ENCODE data around the gene CCL26. TPM values are rescaled to one million over a fixed set of nuclear protein-coding genes. Genes with fewer than 3 reads are reported as not detected.
"Not testable (repeated sequence)": the region's sequence is repeated elsewhere in the genome, so short reads cannot be mapped to it uniquely, and the experiment has no call there.

Gene CCL26
- total RNA-seq, 1 donor from 2014 or later: not detected

DNA sequence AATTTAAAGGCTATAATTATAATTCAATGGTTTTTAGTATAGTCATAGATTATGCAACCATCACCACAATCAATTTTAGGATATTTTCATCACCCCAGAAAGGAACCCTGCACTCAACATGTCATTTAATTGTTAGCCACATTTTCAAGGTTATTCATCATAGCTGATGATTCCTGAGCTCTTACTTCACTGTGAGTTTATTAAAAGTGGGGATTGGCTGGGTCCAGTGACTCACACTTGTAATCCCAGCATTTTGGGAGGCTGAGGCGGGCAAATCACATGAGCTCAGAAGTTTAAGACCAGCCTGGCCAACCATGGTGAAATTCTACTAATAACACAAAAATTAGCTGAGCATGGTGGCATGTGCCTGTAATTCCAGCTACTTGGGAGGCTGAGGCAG is 787 bp downstream of the CCL26 start:
- TF ChIP-seq, protein P1, sequence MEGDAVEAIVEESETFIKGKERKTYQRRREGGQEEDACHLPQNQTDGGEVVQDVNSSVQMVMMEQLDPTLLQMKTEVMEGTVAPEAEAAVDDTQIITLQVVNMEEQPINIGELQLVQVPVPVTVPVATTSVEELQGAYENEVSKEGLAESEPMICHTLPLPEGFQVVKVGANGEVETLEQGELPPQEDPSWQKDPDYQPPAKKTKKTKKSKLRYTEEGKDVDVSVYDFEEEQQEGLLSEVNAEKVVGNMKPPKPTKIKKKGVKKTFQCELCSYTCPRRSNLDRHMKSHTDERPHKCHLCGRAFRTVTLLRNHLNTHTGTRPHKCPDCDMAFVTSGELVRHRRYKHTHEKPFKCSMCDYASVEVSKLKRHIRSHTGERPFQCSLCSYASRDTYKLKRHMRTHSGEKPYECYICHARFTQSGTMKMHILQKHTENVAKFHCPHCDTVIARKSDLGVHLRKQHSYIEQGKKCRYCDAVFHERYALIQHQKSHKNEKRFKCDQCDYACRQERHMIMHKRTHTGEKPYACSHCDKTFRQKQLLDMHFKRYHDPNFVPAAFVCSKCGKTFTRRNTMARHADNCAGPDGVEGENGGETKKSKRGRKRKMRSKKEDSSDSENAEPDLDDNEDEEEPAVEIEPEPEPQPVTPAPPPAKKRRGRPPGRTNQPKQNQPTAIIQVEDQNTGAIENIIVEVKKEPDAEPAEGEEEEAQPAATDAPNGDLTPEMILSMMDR (conservative IDR thresholded peaks at IDR 0.05): no peak
- no peaks in the 10 kb centered on the region for H3K4me1 Mint-ChIP-seq
- H3K4me3 Mint-ChIP-seq: no peak overlapping the region
- peaks cover 3% of the 10 kb centered on the region for H3K9me3 Mint-ChIP-seq
- H3K36me3 Mint-ChIP-seq (ENCODE audit: low read depth): no peaks in the 10 kb centered on the region
- no peak overlapping the region for H3K27ac Mint-ChIP-seq (ENCODE audit: unreplicated experiment)
- no peak for DNase-seq (ENCODE audit: low read depth, low spot score)
- no peaks in the 10 kb centered on the region for H3K27me3 Mint-ChIP-seq (ENCODE audit: low read depth)

DNA sequence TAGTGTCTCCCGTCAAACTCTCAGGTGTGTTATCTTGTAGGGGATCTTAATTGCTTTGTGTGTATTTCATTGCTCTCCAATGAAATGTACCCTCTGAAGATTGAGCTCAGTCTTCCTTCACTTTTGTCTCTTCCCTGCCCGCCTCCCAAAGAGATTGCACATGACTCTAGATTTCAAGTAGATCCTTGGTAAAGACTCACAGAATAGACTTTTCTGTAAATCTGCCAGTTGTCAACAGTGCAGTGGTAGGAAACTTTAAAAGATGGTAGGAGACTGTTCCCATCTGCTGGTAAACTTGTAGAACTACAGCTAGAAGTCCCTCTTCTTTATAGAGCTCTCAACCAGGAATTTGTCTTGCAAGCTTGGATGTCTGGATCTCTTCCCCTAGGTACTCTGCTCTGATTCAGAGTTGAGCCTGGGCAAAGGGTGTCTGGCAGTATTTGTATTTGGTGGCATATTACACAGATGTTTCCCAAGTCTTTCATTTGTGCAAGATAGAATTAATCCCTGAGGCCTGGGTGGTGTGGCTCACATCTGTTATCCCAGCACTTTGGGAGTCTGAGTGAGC is 9.6 kb downstream of the CCL26 start:
- DNase-seq (ENCODE audit: low read depth, low spot score): no peak

DNA sequence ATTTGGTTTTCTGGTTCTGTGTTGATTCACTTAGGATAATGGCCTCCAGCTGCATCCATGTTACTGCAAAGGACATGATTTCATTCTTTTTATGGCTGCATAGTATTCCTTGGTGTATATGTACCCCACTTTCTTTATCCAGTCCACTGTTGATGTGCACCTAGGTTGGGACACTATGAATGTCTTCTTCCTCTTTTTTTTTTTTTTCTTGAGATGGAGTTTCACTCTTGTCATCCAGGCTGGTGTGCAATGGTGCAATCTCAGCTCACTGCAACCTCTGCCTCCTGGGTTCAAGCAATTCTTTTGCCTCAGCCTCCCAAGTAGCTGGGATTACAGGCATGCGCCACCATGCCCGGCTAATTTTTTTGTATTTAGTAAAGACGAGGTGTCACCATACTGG is 10.2 kb downstream of the CCL26 start:
- H3K27ac Mint-ChIP-seq (ENCODE audit: unreplicated experiment); H3K27me3 Mint-ChIP-seq (ENCODE audit: low read depth); H3K4me1 Mint-ChIP-seq; H3K4me3 Mint-ChIP-seq; H3K36me3 Mint-ChIP-seq (ENCODE audit: low read depth); DNase-seq (ENCODE audit: low read depth, low spot score); H3K9me3 Mint-ChIP-seq: not testable (repeated sequence)

More for the DNA sequence above, 9.6 kb downstream of the CCL26 start:
- H3K27ac Mint-ChIP-seq (ENCODE audit: unreplicated experiment): no peak overlapping the region
- peaks cover 3% of the 10 kb centered on the region for H3K4me1 Mint-ChIP-seq
- no peaks in the 10 kb centered on the region for H3K36me3 Mint-ChIP-seq (ENCODE audit: low read depth)
- TF ChIP-seq, protein P1 (conservative IDR thresholded peaks at IDR 0.05): peak; percentile 80
- no peaks in the 10 kb centered on the region for H3K27me3 Mint-ChIP-seq (ENCODE audit: low read depth)
- H3K9me3 Mint-ChIP-seq: peaks cover 1% of the 10 kb centered on the region
- H3K4me3 Mint-ChIP-seq: no peak overlapping the region

DNA sequence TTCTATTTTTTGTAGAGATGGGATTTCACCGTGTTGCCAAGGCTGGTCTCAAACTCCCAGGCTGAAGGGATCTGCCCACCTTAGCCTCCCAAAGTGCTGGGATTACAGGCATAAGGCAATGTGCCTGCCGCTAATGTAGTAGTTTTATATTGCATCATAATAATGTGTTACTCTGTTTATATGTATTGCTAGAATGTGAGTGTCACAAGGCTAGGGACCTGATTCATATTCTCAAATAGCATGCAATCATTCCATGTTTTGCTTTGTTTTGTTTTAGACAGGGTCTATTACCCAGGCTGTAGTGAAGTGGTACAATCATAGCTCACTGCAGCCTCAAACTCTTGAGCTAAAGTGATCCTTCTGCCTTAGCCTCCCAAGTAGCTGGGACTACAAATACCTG is 13.5 kb downstream of the CCL26 start:
- H3K9me3 Mint-ChIP-seq: no peaks in the 10 kb centered on the region
- no peak overlapping the region for H3K4me3 Mint-ChIP-seq
- no peak for DNase-seq (ENCODE audit: low read depth, low spot score)
- no peak overlapping the region for H3K27ac Mint-ChIP-seq (ENCODE audit: unreplicated experiment)
- TF ChIP-seq, protein P1 (conservative IDR thresholded peaks at IDR 0.05): no peak
- peaks cover 6% of the 10 kb centered on the region for H3K4me1 Mint-ChIP-seq
- no peaks in the 10 kb centered on the region for H3K27me3 Mint-ChIP-seq (ENCODE audit: low read depth)
- H3K36me3 Mint-ChIP-seq (ENCODE audit: low read depth): no peaks in the 10 kb centered on the region

DNA sequence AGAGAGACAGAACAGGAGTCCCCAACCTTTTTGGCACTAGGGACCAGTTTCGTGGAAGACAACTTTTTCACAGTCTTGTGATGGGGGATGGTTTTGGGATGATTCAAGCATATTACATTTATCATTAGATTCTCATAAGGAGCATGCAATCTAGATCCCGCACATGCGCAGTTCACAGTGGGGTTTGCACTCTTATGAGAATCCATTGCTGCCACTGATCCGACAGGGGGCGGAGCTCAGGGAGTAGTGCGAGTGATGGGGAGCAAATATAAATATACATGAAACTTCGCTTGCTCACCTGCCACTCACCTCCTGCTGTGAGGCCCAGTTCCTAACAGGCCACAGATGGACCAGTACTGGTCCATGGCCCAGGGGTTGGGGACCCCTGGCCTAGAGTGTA is 14.2 kb downstream of the CCL26 start:
- TF ChIP-seq, protein P1 (conservative IDR thresholded peaks at IDR 0.05): no peak
- Mint-ChIP-seq H3K4me3 (no peak overlapping the region), H3K4me1 (peaks cover 9% of the 10 kb centered on the region), H3K36me3 (ENCODE audit: low read depth) (no peaks in the 10 kb centered on the region), H3K9me3 (no peaks in the 10 kb centered on the region), H3K27me3 (ENCODE audit: low read depth) (no peaks in the 10 kb centered on the region), H3K27ac (ENCODE audit: unreplicated experiment) (no peak overlapping the region)
- no peak for DNase-seq (ENCODE audit: low read depth, low spot score)

DNA sequence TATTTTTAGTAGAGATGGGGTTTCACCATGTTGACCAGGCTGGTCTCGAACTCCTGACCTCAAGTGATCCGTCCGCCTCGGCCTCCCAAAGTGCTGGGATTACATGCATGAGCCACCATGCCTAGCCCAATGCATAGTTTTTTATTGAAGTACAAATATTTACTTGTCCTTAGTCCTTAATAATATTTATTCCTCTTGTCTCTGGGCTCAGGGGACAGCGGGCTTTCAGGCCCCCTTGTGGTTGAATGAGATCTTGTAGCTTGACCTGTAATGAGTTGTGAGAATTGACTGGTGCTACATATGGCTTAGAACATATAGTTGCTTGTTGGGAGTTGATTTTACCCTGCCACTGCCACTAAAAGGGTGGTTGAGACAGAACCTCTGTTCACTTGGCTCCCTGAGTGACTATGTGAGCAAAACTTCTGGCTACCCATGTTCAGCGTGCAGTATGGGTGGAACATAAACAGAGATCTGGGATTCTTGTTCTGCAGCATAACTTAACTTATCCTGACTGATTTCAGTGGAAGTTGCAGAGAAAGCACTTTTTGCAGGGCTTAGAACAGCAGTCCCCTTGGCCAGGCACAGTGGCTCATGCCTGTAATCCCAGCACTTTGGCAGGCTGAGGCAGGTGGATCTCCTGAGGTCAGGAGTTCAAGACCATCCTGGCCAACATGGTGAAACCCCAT is 14.9 kb downstream of the CCL26 start:
- peak; percentile 8 for DNase-seq (ENCODE audit: low read depth, low spot score)
- Mint-ChIP-seq H3K4me3 (no peak overlapping the region), H3K27ac (ENCODE audit: unreplicated experiment) (no peak overlapping the region)

More for the DNA sequence above, 14.9 kb downstream of the CCL26 start:
- peaks cover 6% of the 10 kb centered on the region for H3K4me1 Mint-ChIP-seq
- H3K9me3 Mint-ChIP-seq: no peaks in the 10 kb centered on the region
- H3K27me3 Mint-ChIP-seq (ENCODE audit: low read depth): no peaks in the 10 kb centered on the region
- H3K36me3 Mint-ChIP-seq (ENCODE audit: low read depth): no peaks in the 10 kb centered on the region
- TF ChIP-seq, protein P1 (conservative IDR thresholded peaks at IDR 0.05): peak; percentile 55

Data from neural crest cell (in vitro differentiated cells).